ENCODE measurements around the gene FGFR2.

The FGFR2 gene

DNA sequence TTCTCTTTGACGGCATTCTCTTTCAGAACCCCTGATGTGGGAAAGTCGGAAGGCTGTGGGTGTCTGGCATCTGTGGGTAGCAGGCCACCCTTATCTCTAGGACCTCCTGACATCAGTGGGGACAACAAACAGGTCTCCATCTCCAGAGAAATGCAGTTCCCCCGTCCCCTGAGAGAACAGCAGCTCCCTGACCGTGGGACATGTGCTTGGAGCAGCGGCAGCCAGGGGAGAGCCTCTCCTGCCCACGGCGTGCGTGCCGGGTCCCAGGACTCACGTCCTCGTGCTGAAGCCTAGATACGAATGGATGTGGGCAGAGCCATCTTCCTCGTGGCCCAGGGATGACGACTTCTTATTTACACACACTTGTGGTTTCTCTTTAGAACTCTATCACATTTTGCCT, 133.0 kb downstream of the FGFR2 start:
- no peak for DNase-seq (ENCODE audit: low read depth)
- TF ChIP-seq CTCF (IDR thresholded peaks at IDR 0.05; ENCODE audit: insufficient read depth, low read depth, low read length, missing control alignments): no peak
- no peak overlapping the region for H3K4me3 ChIP-seq (ENCODE audit: low read depth, low read length)

- no peak overlapping the region for H3K4me3 ChIP-seq (ENCODE audit: low read depth, low read length)
- no peak for DNase-seq (ENCODE audit: low read depth)
- no peak for TF ChIP-seq CTCF (IDR thresholded peaks at IDR 0.05; ENCODE audit: insufficient read depth, low read depth, low read length, missing control alignments)
Measured at GRCh38 chr10:121464517-121464916, 133.7 kb downstream of the FGFR2 start.

DNA sequence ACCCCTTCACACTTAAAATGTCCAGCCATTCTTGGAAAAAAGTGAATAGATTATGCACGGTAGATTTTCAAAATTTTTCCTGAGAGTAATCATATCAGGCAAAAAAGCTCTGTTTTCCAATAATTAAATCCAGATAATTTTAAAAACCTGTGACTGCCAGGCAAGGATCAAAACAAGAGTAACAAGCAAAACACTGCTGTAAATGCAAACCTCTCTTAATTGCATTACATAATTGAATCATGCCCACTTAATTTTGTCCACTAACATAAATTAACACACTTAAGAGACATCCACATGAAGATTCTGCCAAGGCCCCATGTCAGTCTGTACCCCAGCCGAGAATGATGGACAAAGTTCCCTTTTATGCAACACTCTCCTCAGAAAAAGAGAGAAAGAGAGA, 135.3 kb downstream of the FGFR2 start:
- H3K4me3 ChIP-seq (ENCODE audit: low read depth, low read length): no peak overlapping the region
- TF ChIP-seq CTCF (IDR thresholded peaks at IDR 0.05; ENCODE audit: insufficient read depth, low read depth, low read length, missing control alignments): no peak
- no peak for DNase-seq (ENCODE audit: low read depth)

DNA sequence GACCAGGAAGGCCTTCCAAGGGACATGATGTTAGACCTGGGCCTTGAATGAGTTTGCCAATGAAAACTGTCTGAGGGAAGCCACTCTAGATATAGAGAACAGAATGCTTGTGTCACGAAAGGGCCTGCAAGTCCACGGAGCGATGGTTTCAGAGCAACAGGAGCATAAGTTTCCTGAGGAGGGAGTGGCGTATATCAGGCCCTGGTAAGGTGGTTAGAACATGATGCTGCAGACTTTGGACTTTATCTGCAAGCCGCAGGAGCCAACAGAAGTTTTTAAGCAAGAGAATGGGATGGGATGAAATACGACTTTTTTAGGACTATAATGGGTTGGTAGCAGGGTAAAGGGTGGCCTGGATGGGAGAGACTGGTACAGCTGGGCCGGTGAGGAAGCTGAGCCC, 136.0 kb downstream of the FGFR2 start:
- H3K4me3 ChIP-seq (ENCODE audit: low read depth, low read length): no peak overlapping the region
- DNase-seq (ENCODE audit: low read depth): no peak
- TF ChIP-seq CTCF (IDR thresholded peaks at IDR 0.05; ENCODE audit: insufficient read depth, low read depth, low read length, missing control alignments): no peak

DNA sequence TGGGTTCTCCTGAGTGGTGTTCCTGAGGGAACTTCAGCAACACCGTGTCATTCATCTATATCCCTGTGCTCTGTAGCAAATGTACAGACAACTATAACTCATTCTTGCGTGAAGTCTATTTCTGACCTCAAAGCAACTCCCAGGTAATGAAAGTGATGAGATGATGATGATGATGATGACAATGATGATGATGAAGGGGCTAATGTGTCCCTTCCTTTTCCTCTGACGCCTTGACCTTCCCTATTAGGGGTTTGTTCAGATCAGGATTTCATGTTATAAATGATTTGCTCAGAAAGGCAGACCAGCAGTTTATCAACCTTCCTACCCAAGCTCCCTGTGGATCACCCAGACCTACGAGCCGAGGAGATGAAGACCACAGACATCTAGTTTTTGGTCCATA, 136.9 kb downstream of the FGFR2 start:
- no peak overlapping the region for H3K4me3 ChIP-seq (ENCODE audit: low read depth, low read length)
- no peak for TF ChIP-seq CTCF (IDR thresholded peaks at IDR 0.05; ENCODE audit: insufficient read depth, low read depth, low read length, missing control alignments)
- DNase-seq (ENCODE audit: low read depth): no peak

GRCh38 chr10:121460733-121461132, 137.5 kb downstream of the FGFR2 start:
- no peak for TF ChIP-seq CTCF (IDR thresholded peaks at IDR 0.05; ENCODE audit: insufficient read depth, low read depth, low read length, missing control alignments)
- no peak overlapping the region for H3K4me3 ChIP-seq (ENCODE audit: low read depth, low read length)
- no peak for DNase-seq (ENCODE audit: low read depth)

- no peak for DNase-seq (ENCODE audit: low read depth)
- H3K4me3 ChIP-seq (ENCODE audit: low read depth, low read length): no peak overlapping the region
- TF ChIP-seq CTCF (IDR thresholded peaks at IDR 0.05; ENCODE audit: insufficient read depth, low read depth, low read length, missing control alignments): no peak
Measured at GRCh38 chr10:121459622-121460453, 138.4 kb downstream of the FGFR2 start.
